HG03354 (cell line): ENCODE data around the gene PTGR2.
A peak's percentile ranks its signal among the peaks of the same experiment; 100 is the strongest.
"Not testable (repeated sequence)": the region's sequence is repeated elsewhere in the genome, so short reads cannot be mapped to it uniquely, and the experiment has no call there.

Experiments
- ATAC-seq: cut with Tn5 transposase; IDR thresholded peaks from one replicate; pipeline ENCODE4 v1.9.1; 2021; ENCODE audit warnings: mild to moderate bottlenecking; ENCODE audit not compliant: unreplicated experiment, poor library complexity, severe bottlenecking

Gene PTGR2

DNA sequence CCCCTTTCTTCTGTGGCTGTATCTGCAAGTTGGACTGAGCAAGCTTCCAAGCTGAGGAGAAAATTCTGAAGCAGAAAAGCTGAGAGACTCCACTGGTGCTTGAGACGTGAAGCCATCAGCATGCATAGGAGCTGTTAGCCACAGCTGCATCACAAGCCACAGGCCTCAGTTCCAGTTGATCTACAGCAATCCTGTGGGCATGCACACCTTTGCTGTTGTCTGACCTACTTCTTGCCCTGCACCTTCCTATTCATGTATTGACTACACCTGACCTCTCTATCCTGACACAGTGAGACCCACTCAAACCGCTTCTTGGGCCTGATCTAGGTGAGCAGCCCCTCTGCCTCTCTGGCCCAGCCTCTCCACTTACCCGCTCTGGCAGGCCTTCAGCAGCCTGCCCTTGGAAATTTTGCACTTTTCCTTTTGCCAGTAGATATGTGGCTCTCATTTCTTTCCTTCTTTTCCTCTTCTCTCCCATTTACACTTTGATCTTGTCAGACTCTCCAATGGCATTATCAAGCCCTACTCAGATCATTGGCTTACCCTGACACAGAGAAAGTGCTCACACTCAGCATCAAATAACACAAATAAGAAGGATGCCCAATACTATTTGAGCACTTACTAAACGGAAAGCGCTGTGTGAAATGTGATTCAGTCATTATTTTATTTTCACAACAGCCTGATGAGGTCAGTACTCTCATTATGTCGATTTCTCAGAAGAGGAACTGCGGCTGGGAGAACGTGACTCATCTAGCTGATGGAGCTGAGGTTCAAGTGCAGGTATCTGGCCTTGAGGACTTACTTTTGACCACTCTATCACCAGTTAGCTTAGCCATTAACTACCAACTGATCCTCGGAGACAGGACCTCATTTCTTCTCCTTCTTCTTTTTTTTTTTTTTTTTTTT lies 21.9 kb upstream of the PTGR2 start:
- peak; percentile 74 for ATAC-seq

DNA sequence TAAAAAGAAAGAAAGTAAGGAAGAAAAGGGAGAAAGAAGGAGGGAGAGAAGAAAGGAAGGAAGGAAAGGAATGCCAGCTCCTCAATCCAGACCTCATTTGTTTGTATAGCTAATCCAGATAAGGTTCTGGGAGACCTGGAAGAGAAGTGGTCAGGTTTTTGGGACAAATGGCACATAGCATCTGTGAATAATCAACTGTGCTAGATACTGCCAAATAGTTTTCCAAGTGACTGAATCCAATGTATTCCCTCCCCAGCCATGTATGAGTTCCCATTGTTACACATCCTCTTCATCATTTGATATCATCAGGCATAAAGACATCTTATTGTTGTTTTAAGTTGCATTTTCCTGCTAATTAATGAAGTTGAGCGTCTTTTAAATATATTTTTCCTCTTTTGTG lies 18.6 kb upstream of the PTGR2 start:
- no peak for ATAC-seq

DNA sequence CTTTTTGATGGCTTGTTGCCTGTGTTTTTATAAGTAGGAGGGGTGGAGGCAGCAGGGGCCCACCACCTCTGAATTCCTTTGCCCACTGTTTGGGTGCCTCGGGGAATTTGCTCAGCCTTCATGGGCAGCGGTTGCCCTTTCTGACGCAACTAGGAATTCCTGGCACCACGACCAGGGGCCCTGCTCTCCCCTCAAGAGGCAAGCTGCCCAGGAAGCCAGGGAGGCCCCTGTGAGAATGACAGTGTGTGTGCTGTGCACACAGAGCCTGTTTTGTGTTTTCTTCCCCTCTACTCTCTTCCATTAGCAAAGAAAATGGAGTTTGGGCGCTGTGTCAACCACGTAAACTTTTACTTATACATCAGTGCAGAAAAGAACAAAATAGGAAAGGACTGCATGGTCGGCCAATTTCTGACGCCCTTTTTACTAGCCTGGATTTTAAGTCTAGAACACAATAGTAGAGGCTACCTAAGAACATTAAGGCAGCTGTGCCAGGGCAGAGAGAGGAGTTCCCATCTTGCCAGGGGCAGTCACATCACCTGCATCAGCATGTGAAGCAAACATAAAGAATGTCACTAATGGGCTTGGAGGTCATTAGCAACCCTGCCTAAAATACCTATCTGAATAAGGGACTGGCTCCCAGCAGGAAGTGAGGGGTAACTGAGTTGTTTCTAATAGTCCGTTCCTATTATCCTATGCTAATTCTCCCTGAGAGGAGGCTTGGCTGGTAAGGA lies 17.9 kb upstream of the PTGR2 start:
- ATAC-seq: no peak

DNA sequence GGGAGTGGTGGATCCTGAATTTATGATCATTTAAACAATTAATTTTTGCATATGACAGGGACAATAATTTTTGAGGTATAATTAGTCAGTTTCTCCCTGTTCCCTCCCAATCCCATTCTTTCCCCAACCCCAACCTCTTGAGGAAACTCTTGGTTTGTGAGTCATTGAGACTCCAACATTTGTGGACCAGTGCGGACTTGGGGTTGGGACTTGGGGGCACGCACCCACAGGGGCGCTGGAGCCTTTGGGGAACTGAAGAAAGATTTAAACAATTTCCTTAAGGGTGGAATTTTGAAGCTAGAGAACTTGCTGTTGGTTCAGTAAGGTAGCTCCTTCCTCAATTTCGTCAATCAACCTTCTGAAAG lies 17.4 kb upstream of the PTGR2 start:
- no peak for ATAC-seq

DNA sequence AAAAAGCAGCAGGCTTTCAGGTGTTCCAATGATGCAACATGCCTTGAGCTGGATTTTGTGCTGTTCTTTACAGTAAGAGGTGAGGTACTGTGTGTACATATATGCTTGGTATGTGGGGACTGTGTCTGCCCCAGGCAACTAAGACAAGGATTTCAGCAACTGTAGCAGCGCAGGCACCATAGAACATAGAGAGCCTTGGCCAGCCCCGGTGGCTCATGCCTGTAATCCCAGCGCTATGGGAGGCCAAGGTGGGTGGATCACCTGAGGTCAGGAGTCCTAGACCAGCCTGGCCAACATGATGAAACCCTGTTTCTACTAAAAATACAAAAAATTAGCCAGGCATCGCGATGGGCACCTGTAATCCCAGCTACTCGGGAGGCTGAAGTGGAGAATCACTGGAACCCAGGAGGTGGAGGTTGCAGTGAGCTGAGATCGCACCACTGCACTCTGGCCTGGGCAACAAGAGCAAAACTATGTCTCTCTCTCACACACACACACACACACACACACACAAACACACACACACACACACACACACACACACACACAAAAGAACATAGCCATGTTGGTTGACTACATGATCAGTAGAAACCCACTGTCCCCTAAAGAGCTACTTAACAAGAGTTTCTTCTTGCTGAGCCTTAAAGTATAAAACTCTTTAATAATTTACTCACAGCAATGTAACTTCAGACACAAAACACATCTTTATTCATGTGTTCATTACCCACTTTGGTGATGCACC lies 13.2 kb upstream of the PTGR2 start:
- ATAC-seq: not testable (repeated sequence)

DNA sequence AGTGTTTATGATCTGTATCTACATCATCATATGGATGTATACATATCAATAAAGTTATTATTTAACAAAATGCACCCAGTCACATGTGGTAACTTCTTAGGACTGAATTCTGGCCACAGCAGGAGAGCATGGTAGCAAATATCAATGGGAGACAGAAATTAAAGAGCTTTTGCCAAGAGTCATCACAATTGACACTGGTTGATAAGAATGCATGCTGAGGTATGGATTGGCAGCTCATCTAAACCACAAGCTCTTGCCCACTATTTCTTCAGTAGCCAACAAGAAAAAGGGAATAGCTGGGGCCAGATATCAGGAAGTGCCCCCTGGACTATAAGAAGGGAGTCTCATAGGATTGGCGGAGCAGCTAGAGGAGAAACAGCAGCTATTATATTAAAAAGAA lies 9.4 kb upstream of the PTGR2 start:
- no peak for ATAC-seq

DNA sequence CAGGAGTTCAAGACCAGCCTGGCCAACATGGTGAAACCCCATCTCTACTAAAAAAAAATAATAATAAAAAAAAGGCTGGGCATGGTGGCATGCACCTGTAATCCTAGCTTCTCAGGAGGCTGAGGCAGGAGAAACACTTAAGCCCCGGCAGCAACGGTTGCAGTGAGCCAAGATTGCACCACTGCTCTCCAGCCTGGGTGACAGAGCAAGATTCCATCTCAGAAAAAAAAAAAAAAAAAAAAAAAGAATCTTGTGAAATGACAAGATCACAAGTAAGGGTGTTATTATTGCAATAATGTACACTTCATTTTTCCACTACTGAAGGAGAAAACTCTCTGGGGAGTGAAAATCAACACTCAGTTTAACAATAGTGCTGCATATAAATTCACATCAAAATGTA lies 8.8 kb upstream of the PTGR2 start:
- ATAC-seq: no peak

DNA sequence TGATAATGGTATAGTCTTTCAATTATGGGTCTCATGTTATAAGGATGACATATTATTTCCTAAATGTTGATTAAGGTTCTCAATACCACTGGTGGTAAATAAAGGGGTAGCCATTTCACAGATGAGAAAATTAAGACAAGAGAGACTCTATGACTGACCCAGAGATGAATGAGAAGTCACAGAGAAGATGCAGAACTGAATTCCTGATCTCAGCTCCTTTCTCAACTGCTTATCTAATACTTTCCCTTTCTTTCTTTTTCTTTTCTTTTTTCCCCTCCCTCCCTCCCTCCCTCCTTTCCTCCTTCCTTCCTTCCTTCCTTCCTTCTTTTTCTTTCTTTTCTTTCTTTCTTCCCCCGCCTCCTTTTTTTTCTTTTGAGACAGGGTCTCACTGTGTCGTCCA lies 8.3 kb upstream of the PTGR2 start:
- ATAC-seq: no peak

DNA sequence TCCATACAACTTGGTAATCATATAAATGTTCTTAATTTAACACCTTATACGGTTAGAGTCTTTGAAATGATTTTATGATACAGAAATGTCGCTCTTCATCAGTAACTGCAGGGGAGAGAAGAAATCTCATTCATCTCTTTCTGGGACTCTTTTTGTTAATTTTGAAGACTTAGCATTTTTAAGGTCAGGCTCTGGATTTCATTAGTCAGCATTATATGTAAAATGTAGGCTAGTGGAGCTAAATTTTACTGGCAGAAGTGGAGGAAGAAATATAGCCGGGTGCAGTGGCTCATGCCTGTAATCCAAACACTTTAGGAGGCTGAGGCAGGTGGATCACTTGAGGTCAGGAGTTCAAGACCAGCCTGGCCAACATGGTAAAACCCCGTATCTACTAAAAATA lies 4.7 kb upstream of the PTGR2 start:
- no peak for ATAC-seq

DNA sequence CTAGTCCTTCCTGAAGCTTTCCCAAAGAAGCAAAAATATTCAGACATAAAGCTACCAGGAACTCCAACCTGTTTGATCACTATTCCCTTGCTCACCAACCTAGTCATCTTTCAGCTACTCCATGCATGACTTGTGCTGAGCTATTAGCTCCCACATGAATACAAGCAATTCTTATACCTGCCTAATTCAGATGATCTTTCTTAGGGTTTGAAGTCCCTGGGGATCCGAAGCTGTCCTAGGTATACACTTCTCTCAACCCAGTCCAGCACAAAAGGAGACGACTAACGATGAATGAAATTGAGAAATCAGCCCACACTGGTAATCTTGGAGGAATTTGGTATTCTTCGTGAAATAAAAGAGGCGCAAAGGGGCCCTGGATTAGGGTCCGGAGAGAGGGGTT lies 631 bp upstream of the PTGR2 start:
- no peak for ATAC-seq

DNA sequence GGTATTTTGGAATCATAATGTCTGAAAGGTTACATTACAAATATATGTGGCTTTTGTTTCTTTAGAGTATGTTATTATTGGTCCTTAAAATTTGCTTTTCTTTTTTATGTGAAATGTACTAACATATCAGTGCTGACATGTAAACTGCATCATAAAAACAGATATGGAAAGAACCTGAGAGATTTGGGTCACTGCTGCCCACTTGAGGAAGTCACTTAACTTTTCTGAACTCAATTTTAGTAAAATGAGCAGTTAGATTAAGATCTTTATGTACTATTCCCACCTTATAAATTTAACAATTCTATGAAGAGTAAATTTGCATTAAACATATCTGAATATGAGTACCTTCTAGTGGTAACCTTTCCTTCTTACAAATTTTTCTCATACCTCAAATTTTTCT lies 7.5 kb downstream of the PTGR2 start:
- no peak for ATAC-seq

DNA sequence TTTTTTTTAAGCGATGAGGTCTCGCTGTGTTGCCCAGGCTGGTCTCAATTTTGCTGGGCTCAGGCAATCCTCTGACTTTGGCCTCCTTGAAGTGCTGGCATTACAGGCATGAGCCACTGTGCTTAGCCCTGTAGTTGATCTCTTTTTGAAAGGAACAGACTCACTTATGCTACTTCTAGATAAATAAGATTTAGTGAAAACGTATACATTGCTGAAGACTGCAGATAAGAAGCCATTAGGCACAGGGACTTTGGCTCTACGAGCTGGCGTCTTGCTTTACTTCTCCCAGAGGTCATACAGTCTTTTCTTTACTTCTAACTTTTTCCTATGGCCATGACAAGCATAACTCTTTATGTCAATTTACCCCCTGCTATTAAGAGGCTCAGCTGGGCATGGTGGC lies 9.4 kb downstream of the PTGR2 start:
- ATAC-seq: no peak

DNA sequence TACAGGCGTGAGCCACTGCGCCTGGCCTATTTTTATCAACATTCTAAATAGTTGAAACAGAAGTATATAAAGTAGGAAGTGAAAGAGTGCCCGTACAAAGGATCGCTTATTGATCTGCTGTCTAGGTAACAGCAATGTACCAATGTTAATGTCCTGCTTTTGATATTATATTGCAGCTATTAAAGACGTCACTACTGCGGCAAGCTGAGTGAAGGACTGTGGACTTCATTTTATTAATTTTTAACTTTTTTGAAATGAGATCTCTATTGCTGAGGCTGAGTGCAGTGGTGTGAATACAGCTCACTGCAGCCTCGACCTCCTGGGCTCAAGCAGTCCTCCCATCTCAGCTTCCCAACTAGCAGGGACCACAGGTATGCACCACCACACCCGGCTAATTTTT lies 10.8 kb downstream of the PTGR2 start:
- ATAC-seq: no peak

DNA sequence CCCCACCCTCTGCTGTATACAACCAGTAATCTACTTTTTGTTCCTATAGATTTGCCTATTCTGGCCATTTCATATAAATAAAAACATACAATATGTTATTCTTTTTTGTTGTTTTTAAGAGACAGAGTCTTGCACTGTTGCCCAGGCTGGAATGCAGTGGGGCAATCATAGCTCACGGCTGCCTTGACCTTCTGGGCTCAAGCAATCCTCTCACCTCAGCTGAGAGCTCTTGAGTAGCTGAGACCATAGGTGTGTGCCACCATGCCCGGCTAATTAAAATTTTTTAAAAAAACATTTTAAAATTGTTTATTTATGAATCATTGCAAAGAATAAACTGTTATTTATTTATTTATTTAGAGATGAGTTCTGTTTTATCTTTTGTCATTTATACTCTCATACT lies 11.6 kb downstream of the PTGR2 start:
- ATAC-seq: no peak

DNA sequence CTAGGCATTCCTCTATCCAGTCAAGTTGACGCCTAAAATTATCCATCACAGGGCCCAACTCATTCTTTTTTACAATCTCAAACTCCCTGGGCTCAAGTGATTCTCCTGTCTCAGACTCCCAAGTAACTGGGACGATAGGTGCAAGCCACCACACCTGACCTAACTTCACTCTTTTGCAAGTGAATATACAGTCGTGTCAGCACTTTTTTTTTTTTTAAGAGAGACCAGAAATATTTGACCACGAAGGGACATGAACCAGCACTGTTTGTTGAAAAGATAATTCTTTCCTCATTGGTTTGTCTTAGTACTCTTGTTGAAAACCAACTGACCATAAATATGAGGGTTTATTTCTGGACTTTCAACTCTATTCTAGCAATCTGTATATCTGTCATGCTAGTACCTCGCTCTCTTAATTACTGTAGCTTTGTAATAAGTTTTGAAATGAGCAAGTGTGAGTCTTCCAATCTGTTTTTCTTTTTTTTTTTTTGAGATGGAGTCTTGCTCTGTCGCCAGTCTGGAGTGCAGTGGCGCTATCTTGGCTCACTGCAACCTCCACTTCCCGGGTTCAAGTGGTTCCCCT lies 14.0 kb downstream of the PTGR2 start:
- ATAC-seq: no peak

DNA sequence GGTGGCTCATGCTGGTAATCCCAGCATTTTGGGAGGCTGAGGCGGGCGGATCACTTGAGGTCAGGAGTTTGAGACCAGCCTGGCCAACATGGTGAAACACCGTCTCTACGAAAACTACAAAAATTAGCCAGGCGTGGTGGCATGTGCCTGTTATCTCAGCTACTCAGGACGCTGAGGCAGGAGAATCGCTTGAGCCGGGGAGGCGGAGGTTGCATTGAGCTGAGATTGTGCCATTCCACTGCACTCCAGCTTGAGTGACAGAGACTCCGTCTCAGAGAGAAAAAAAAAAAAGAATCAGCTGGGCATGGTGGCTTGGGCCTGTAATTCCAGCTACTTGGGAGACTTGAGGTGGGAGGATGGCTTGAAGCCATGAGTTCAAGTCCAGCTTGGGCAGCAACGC lies 18.1 kb downstream of the PTGR2 start:
- ATAC-seq: not testable (repeated sequence)

DNA sequence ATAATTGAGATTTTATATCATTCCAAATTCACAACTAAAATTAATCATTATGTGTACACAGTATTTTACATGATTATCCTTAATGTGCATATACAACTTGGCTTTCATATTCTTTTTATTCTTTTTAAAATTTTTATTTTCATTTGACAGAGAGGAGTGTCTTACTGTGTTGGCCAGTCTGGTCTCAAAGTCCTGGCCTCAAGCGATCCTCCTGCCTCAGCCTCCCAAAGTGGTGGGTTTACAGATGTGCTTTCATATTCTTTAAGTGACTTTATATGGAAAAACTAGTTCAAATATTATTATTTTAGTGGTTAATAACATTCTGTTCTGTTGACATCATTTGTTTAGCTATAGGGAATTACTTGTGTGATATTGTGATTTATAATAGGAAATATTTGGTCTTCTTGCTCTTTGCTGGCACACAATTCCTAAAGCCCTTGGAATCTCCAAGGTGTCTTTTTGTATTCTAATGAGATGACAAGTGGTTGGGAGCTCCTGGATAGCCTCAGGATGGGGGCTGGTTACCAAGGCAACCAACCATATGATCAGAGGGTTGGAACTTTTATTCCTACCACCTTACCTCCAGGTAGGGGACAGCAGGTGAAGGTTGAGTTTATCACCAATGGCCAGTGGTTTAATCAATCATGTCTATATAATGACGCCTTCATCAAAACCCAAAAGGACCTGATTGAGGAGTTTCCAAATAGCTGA lies 19.0 kb downstream of the PTGR2 start:
- ATAC-seq: no peak

DNA sequence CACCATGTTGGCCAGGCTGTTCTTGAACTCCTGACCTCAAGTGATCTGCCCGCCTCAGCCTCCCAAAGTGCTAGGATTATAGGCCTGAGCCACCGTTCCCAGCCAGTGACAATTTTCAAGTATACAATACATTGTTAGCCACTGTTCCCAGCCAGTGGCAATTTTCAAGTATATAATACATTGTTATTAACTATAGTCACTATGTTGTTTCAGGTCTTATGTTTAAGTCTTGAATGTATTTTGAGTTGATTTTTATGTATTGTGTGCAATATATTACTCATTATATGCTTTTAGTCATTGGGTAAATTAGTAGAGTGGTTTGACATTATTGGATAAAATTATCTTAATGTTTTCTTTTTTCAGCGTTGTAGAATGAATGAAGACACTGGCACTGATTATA lies 22.0 kb downstream of the PTGR2 start:
- no peak for ATAC-seq

DNA sequence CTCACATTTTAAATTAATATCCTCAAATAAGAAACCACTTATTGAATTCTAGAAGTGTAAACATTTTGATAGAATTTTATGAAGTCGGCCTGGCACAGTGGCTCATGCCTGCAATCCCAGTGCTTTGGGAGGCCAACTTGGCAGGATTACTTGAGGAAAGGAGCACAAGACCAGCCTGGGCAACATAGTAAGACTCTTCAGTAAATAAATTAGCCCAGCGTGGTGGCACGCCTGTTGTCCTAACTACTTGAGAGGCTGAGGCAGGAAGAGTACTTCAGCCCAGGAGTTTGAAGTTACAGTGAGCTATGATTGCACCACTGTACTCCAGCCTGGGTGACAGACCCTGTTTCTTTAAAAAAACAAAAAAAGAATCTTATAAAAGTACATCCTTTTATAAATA lies 26.2 kb downstream of the PTGR2 start:
- no peak for ATAC-seq

DNA sequence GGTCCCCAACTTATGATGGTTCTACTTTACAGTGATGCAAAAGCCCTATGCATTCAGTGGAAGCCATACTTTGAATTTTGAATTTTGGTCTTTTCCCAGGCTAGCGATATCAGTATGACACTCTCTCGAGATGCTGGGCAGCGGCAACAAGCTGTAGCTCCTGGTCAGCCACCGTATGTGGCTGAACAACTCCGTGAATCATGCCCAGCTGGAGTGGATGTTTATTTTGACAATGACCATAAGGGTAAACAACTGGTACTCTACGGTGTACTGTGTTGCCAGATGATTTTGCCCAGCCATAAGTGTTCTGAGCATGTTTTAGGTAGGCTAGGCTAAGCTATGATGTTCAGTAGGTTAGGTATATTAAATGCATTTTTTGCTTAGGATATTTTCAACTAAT lies 26.8 kb downstream of the PTGR2 start:
- ATAC-seq: no peak
